GM12892 (cell line): ENCODE measurements around the gene KCNJ6.

ENCODE experiments used
- POLR2A ChIP-seq: IDR thresholded peaks from 2 replicates; pipeline ENCODE4 v1.6.1; 2011; ENCODE audit warnings: low read depth, low read length, control low read depth
- TAF1 ChIP-seq: IDR thresholded peaks from 2 replicates; pipeline ENCODE4 v1.6.1; 2011; ENCODE audit warnings: low read depth, mild to moderate bottlenecking, control low read depth, low read length, borderline replicate concordance

DNA sequence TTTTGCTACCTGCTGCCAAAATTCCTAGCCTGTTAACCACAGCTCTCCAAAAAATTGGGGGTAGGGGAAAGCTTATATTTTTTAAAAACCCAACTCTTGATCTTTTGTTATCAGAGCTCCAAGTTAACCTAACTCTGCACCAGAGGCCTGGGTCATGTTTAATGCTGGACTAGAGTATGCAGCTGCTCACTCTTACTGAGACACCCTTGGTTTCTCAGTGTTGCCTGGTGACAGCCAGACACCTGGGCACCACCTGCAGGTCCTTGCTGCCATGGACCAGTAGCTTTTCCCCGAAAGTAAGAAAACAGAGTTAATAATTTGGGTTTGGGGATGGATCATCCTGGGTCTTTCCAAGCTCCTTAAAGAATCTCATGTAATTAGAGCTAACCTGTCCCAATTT is 30.1 kb downstream of the KCNJ6 start:
- TF ChIP-seq POLR2A: no peak
- no peak for TF ChIP-seq TAF1
